Stomach (tissue), 9 donors: ENCODE measurements around the gene MYO5B. TPM values are rescaled to one million over a fixed set of nuclear protein-coding genes. Genes with fewer than 3 reads are reported as not detected.

Experiments used
- DNase-seq, 2 donors: peaks; one replicate each; pipeline versions ENCODE4 v3.0.0 to v3.0.0-alpha.2; 2013 to 2019
- H3K27ac ChIP-seq, 5 donors: fragments of 200-600 bp in 4 of 5; sonication (generic) in 4 of 5; one replicate each; pipeline ENCODE4 v1.5.1; 2013 to 2019; ENCODE audit warnings: mild to moderate bottlenecking in 1 of 5, moderate library complexity in 1 of 5
- H3K27me3 ChIP-seq, 3 donors: fragments of 200-600 bp; sonication (generic); one replicate each; pipeline ENCODE4 v1.5.1; 2017 to 2019; ENCODE audit warnings: mixed run types in 1 of 3
- H3K36me3 ChIP-seq, 4 donors: fragments of 200-600 bp; sonication (generic); 1 replicate in 3 of 4; 2 replicates in 1 of 4; pipeline ENCODE4 v1.5.1; 2016 to 2019
- H3K4me1 ChIP-seq, 4 donors: fragments of 200-600 bp; sonication (generic); one replicate each; pipeline ENCODE4 v1.5.1; 2016 to 2019
- H3K4me3 ChIP-seq, 4 donors: fragments of 200-600 bp; sonication (generic) in 3 of 4; one replicate each; pipeline ENCODE4 v1.5.1; 2016 to 2019; ENCODE audit warnings: mild to moderate bottlenecking in 1 of 4
- H3K9me3 ChIP-seq, 4 donors: fragments of 200-600 bp; sonication (generic); one replicate each; pipeline ENCODE4 v1.5.1; 2016 to 2019
- CTCF ChIP-seq, 7 experiments: fragments of 450-650 bp in 4 of 7; fragments of 200-600 bp in 3 of 7; sonication (generic) in 3 of 7; IDR thresholded peaks; one replicate each; pipeline ENCODE4 v1.5.1; 2016 to 2019; ENCODE audit warnings: antibody characterized with exemption in 7 of 7, control low read depth in 2 of 7, mild to moderate bottlenecking in 1 of 7
- EP300 ChIP-seq: sonication (generic); formaldehyde crosslinking; IDR thresholded peaks from one replicate; pipeline ENCODE4 v1.6.1; 2017; ENCODE audit warnings: antibody characterized with exemption
- POLR2A ChIP-seq, 4 donors: fragments of 450-650 bp; IDR thresholded peaks; one replicate each; pipeline ENCODE4 v1.6.1; 2016; ENCODE audit warnings: antibody characterized with exemption in 4 of 4, control low read depth in 2 of 4, mild to moderate bottlenecking in 1 of 4, moderate library complexity in 1 of 4
- POLR2AphosphoS5 ChIP-seq, 3 donors: sonication (generic); formaldehyde crosslinking; IDR thresholded peaks; one replicate each; pipeline ENCODE4 v1.6.1; 2016; ENCODE audit warnings: antibody characterized with exemption in 3 of 3
- WGBS, 5 donors: extraction: QIAGEN DNeasy Blood & Tissue Kit in 3 of 5; methylation state at CpG; one replicate each; pipeline versions ENCODE4 v1.1.5 to v1.1.7; 2013 to 2018; 5-methylcytosine and 5-hydroxymethylcytosine counted together
- intact Hi-C: fragments of 100-400 bp; cut with DNase I; formaldehyde crosslinking; loops from one replicate; pipeline ENCODE4 v1.15.1; 2023; ENCODE audit warnings: low total_unique reads
- polyA plus RNA-seq, 3 donors: library from polyadenylated mRNA; stranded (reverse); fragments of 200-250 nt; gene quantifications; one replicate each; pipeline ENCODE4 v1.2.3, GENCODE V29; 2013
- total RNA-seq, 5 donors: library from RNA; depleted of rRNA; stranded (reverse); fragments of >200 nt; gene quantifications; one replicate each; pipeline versions ENCODE4 v1.1.0 to v1.2.3, GENCODE V29; 2014 to 2016
- donor health status: healthy with polysubstance abuse.
- donor health status: Bipolar disorder and iron deficiency.
- donor health status: healthy.

The MYO5B gene
- total and polyA plus RNA-seq, 8 donors: 13.6 to 224 (median 33.7) TPM

DNA sequence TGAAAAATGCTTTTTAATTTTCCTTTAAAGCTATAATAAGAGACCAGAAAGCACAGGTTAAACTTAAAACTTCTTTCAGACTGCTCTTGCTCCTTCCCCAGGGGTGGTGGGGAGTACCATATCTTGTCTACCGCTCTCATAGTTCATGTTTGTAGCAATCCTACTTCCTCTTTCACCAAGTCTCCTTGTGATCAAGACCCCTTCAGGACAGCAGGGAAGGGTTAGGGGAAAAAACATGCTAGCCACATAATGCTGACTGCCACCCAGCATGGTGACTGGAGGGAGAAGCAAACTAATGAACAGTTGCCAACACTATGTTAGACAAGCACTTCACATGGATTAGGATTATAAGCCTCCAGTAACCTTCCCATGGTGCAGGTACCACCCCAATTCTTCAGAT lies 8.6 kb downstream of the MYO5B start:
- peaks cover 0 to 23% (median 0%) of the 10 kb centered on the region in 3 donors for H3K27me3 ChIP-seq
- no peaks in the 10 kb centered on the region for H3K4me1 ChIP-seq
- H3K4me3 ChIP-seq: no peak overlapping the region
- WGBS, 5 donors: 83 to 88% (median 87%) methylated on average over 1 of the region's 1 CpG
- H3K27ac ChIP-seq: no peak overlapping the region
- no peak for DNase-seq
- TF ChIP-seq CTCF (IDR thresholded peaks at IDR 0.05) (no peak), POLR2AphosphoS5 (IDR thresholded peaks at IDR 0.05) (no peak), POLR2A (IDR thresholded peaks at IDR 0.05) (no peak), EP300 (no peak)
- intact Hi-C loops: no loop called here
- no peaks in the 10 kb centered on the region for H3K9me3 ChIP-seq
- H3K36me3 ChIP-seq: no peaks in the 10 kb centered on the region

DNA sequence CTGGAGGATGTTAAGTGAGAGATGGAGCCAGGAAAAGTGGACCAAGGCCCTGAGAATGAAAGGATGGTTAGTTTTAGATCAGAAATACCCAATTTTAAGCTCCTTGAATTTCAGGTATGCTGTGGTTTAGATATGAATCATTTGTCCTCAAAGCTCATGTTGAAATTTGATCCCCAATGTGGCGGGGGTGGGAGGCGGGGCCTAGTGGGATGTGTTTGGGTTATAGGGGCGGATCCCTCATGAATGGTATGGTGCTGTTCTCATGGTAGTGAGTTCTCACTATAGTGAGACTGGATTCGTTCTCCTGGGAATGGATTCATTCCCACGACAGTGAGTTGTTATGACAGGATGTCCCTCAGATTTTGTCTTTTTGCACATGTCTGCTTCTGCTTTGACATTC lies 11.4 kb downstream of the MYO5B start:
- 78 to 96% (median 80%) methylated on average over 5 of the region's 5 CpGs for WGBS, 5 donors
- no peak for DNase-seq
- Histone ChIP-seq H3K27me3 (peaks cover 0 to 14% (median 0%) of the 10 kb centered on the region in 3 donors), H3K27ac (no peak overlapping the region), H3K4me3 (no peak overlapping the region), H3K36me3 (no peaks in the 10 kb centered on the region), H3K4me1 (no peaks in the 10 kb centered on the region), H3K9me3 (no peaks in the 10 kb centered on the region)
- TF ChIP-seq CTCF (IDR thresholded peaks at IDR 0.05) (no peak), POLR2A (IDR thresholded peaks at IDR 0.05) (no peak), POLR2AphosphoS5 (IDR thresholded peaks at IDR 0.05) (no peak), EP300 (no peak)
- intact Hi-C loops: no loop called here

DNA sequence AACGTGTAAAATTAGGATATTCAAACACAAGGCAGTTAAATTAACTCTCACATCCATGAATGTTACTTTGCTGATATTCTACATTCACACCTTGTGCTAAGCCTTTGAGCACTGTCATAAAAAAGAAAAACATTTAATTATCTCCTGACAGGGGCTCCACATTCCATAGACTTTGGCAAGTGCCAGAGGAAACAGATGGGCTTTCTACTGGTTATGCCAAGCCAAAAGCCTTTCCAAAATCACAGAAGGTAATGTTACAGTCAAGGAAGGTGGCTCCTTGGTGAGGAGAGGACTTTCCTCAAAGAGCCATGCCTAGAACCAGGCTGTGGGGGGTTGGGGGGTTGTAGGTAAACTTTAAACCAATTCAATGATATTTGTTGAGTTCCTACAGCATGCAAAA lies 12.4 kb downstream of the MYO5B start:
- 37 to 71% (median 43%) methylated on average over 1 of the region's 1 CpG for WGBS, 5 donors
- Histone ChIP-seq H3K27ac (no peak overlapping the region), H3K27me3 (peaks cover 0 to 11% (median 0%) of the 10 kb centered on the region in 3 donors), H3K9me3 (no peaks in the 10 kb centered on the region), H3K4me1 (no peaks in the 10 kb centered on the region), H3K36me3 (no peaks in the 10 kb centered on the region), H3K4me3 (no peak overlapping the region)
- DNase-seq: no peak
- intact Hi-C loops: no loop called here
- TF ChIP-seq EP300 (no peak), POLR2AphosphoS5 (IDR thresholded peaks at IDR 0.05) (no peak), CTCF (IDR thresholded peaks at IDR 0.05) (no peak), POLR2A (IDR thresholded peaks at IDR 0.05) (no peak)

GRCh38 chr18:50181590-50181989 lies 13.4 kb downstream of the MYO5B start:
- no peak overlapping the region for H3K4me3 ChIP-seq
- intact Hi-C loops: no loop called here
- H3K9me3 ChIP-seq: no peaks in the 10 kb centered on the region
- TF ChIP-seq CTCF (IDR thresholded peaks at IDR 0.05) (no peak), EP300 (no peak), POLR2A (IDR thresholded peaks at IDR 0.05) (no peak), POLR2AphosphoS5 (IDR thresholded peaks at IDR 0.05) (no peak)
- H3K36me3 ChIP-seq: no peaks in the 10 kb centered on the region
- no peak for DNase-seq
- H3K27me3 ChIP-seq: peaks cover 0 to 11% (median 0%) of the 10 kb centered on the region in 3 donors
- no peaks in the 10 kb centered on the region for H3K4me1 ChIP-seq
- 41 to 70% (median 59%) methylated on average over 2 of the region's 2 CpGs for WGBS, 5 donors
- no peak overlapping the region for H3K27ac ChIP-seq
